WERI-Rb-1 (cell line): Measurements from ENCODE around the gene TTC16.

ENCODE experiments used
- DNase-seq: peaks from one replicate; pipeline ENCODE4 v3.0.0-alpha.2; 2020
- H3K27ac ChIP-seq: fragments of 250-450 bp; sonication (Bioruptor Pico); 2 replicates; pipeline ENCODE4 v1.5.1; 2020; ENCODE audit warnings: mild to moderate bottlenecking, moderate library complexity
- H3K27me3 ChIP-seq: fragments of 250-450 bp; sonication (Bioruptor Pico); 2 replicates; pipeline ENCODE4 v1.5.1; 2021; ENCODE audit warnings: mild to moderate bottlenecking, low read depth, moderate library complexity; ENCODE audit not compliant: insufficient read depth, severe bottlenecking
- H3K36me3 ChIP-seq: fragments of 250-450 bp; sonication (Bioruptor Pico); 2 replicates; pipeline ENCODE4 v1.5.1; 2020; ENCODE audit warnings: mild to moderate bottlenecking, moderate library complexity
- H3K4me3 ChIP-seq: 2 replicates; pipeline ENCODE4 v1.5.1; 2011; ENCODE audit warnings: low read depth, mild to moderate bottlenecking, control low read depth, low read length
- H3K9me3 ChIP-seq: fragments of 250-450 bp; sonication (Bioruptor Pico); 2 replicates; pipeline ENCODE4 v1.5.1; 2021; ENCODE audit warnings: mild to moderate bottlenecking, moderate library complexity; ENCODE audit not compliant: severe bottlenecking
- CTCF ChIP-seq: IDR thresholded peaks from 2 replicates; pipeline ENCODE4 v1.5.1; 2011; ENCODE audit warnings: low read depth, mild to moderate bottlenecking, control low read depth, inconsistent platforms, low read length

TTC16 gene

GRCh38 chr9:127693697-127694096 is 22.2 kb upstream of the TTC16 start:
- H3K27ac ChIP-seq, result no peak overlapping the region
- no peak for TF ChIP-seq CTCF
- no peaks in the 10 kb centered on the region for H3K9me3 ChIP-seq
- peaks cover 25% of the 10 kb centered on the region for H3K36me3 ChIP-seq
- no peak overlapping the region for H3K4me3 ChIP-seq
- no peaks in the 10 kb centered on the region for H3K27me3 ChIP-seq
- DNase-seq, result no peak

GRCh38 chr9:127694890-127695720 is 20.8 kb upstream of the TTC16 start:
- no peak for TF ChIP-seq CTCF

GRCh38 chr9:127697575-127697974 is 18.3 kb upstream of the TTC16 start:
- no peak for TF ChIP-seq CTCF
- H3K4me3 ChIP-seq, result no peak overlapping the region
- H3K36me3 ChIP-seq, result no peaks in the 10 kb centered on the region
- no peaks in the 10 kb centered on the region for H3K9me3 ChIP-seq
- H3K27ac ChIP-seq, result no peak overlapping the region
- DNase-seq, result no peak
- no peaks in the 10 kb centered on the region for H3K27me3 ChIP-seq

More at GRCh38 chr9:127694890-127695720, 20.8 kb upstream of the TTC16 start:
- Histone ChIP-seq H3K4me3 (no peak overlapping the region), H3K27me3 (no peaks in the 10 kb centered on the region), H3K27ac (no peak overlapping the region), H3K9me3 (no peaks in the 10 kb centered on the region), H3K36me3 (peaks cover 11% of the 10 kb centered on the region)
- no peak for DNase-seq

- H3K9me3 ChIP-seq, result no peaks in the 10 kb centered on the region
- H3K4me3 ChIP-seq, result no peak overlapping the region
- DNase-seq, result no peak
- no peak overlapping the region for H3K27ac ChIP-seq
- no peaks in the 10 kb centered on the region for H3K36me3 ChIP-seq
- TF ChIP-seq CTCF, result no peak
- no peaks in the 10 kb centered on the region for H3K27me3 ChIP-seq
Observed at GRCh38 chr9:127698386-127698785, 17.5 kb upstream of the TTC16 start.

- Histone ChIP-seq H3K36me3 (no peaks in the 10 kb centered on the region), H3K9me3 (no peaks in the 10 kb centered on the region), H3K27ac (no peak overlapping the region), H3K27me3 (no peaks in the 10 kb centered on the region), H3K4me3 (no peak overlapping the region)
- TF ChIP-seq CTCF, result no peak
- DNase-seq, result no peak
Observed at GRCh38 chr9:127698985-127699670, 16.8 kb upstream of the TTC16 start.
